D721Med (cell line): ENCODE data around the gene TRIM60.

ENCODE experiments used
- DNase-seq: peaks from one replicate; pipeline ENCODE4 v3.0.0; 2011; ENCODE audit warnings: low spot score; ENCODE audit not compliant: insufficient read length
- FAIRE-seq: peaks from 2 replicates; lab custom pipeline; 2011; peaks lifted over from hg19 to GRCh38; lab: Jason Lieb, UNC
- CTCF ChIP-seq: IDR thresholded peaks from 2 replicates; pipeline ENCODE4 v1.5.1; 2012; ENCODE audit warnings: mild to moderate bottlenecking, control low read depth; ENCODE audit not compliant: insufficient read depth; ENCODE audit errors: missing control alignments

Gene TRIM60

GRCh38 chr4:165006456-165006855, 25.3 kb upstream of the TRIM60 start:
- no peak for DNase-seq
- no peak for FAIRE-seq
- no peak for TF ChIP-seq CTCF

GRCh38 chr4:165006886-165007285, 24.9 kb upstream of the TRIM60 start:
- DNase-seq (no peak), FAIRE-seq (no peak)
- no peak for TF ChIP-seq CTCF

- FAIRE-seq (no peak), DNase-seq (no peak)
- no peak for TF ChIP-seq CTCF
Measured at GRCh38 chr4:165009493-165010227, 22.1 kb upstream of the TRIM60 start.

- no peak for TF ChIP-seq CTCF
- FAIRE-seq: no peak
- DNase-seq: no peak
Measured at GRCh38 chr4:165010487-165010886, 21.3 kb upstream of the TRIM60 start.

- FAIRE-seq (no peak), DNase-seq (no peak)
- no peak for TF ChIP-seq CTCF
Measured at GRCh38 chr4:165010991-165011390, 20.8 kb upstream of the TRIM60 start.

- DNase-seq (no peak), FAIRE-seq (no peak)
- no peak for TF ChIP-seq CTCF
Measured at GRCh38 chr4:165011403-165011802, 20.4 kb upstream of the TRIM60 start.

GRCh38 chr4:165013691-165014090, 18.1 kb upstream of the TRIM60 start:
- FAIRE-seq (no peak), DNase-seq (no peak)
- TF ChIP-seq CTCF: no peak
